Vagina (tissue), 2 donors: ENCODE measurements around the gene BPIFB1. TPM values are rescaled to one million over a fixed set of nuclear protein-coding genes. Genes with fewer than 3 reads are reported as not detected.

Source experiments
- DNase-seq, 2 donors: peaks; one replicate each; pipeline ENCODE4 v3.0.0-alpha.2; 2017; ENCODE audit errors: extremely low spot score in 2 of 2
- H3K27ac ChIP-seq: fragments of 200-600 bp; sonication (generic); one replicate; pipeline ENCODE4 v1.5.1; 2019
- H3K27me3 ChIP-seq: fragments of 200-600 bp; sonication (generic); one replicate; pipeline ENCODE4 v1.5.1; 2019
- H3K36me3 ChIP-seq, 2 donors: fragments of 200-600 bp; sonication (generic); one replicate each; pipeline ENCODE4 v1.5.1; 2017 to 2019
- H3K4me1 ChIP-seq: fragments of 200-600 bp; sonication (generic); one replicate; pipeline ENCODE4 v1.5.1; 2019
- H3K4me3 ChIP-seq, 2 donors: fragments of 200-600 bp; sonication (generic); 1 replicate in 1 of 2; 2 replicates in 1 of 2; pipeline ENCODE4 v1.5.1; 2016 to 2019
- H3K9me3 ChIP-seq: fragments of 200-600 bp; sonication (generic); one replicate; pipeline ENCODE4 v1.5.1; 2019
- POLR2A ChIP-seq, 2 donors: fragments of 450-650 bp; IDR thresholded peaks; one replicate each; pipeline ENCODE4 v1.6.1; 2017; ENCODE audit warnings: antibody characterized with exemption in 2 of 2, mild to moderate bottlenecking in 2 of 2, moderate library complexity in 2 of 2
- POLR2AphosphoS5 ChIP-seq, 2 donors: sonication (generic); formaldehyde crosslinking; IDR thresholded peaks; one replicate each; pipeline ENCODE4 v1.9.0; 2017; ENCODE audit warnings: antibody characterized with exemption in 2 of 2, mild to moderate bottlenecking in 2 of 2, low read depth in 1 of 2; ENCODE audit not compliant: insufficient read depth in 1 of 2
- intact Hi-C: fragments of 100-400 bp; cut with DNase I; formaldehyde crosslinking; loops from one replicate; pipeline ENCODE4 v1.15.1; 2023
- total RNA-seq: library from RNA; depleted of rRNA; stranded (reverse); fragments of >200 nt; gene quantifications from one replicate; pipeline ENCODE4 v1.2.3, GENCODE V29; 2016
- TF ChIP-seq, protein P1 (sequence below), 3 experiments: fragments of 450-650 bp in 2 of 3; fragments of 200-600 bp in 1 of 3; sonication (generic) in 1 of 3; IDR thresholded peaks; one replicate each; pipeline ENCODE4 v1.5.1; 2017 to 2019; ENCODE audit warnings: antibody characterized with exemption in 3 of 3, mild to moderate bottlenecking in 2 of 3, moderate library complexity in 2 of 3

The BPIFB1 gene
- total RNA-seq, 1 donor from 2014 or later: not detected

DNA sequence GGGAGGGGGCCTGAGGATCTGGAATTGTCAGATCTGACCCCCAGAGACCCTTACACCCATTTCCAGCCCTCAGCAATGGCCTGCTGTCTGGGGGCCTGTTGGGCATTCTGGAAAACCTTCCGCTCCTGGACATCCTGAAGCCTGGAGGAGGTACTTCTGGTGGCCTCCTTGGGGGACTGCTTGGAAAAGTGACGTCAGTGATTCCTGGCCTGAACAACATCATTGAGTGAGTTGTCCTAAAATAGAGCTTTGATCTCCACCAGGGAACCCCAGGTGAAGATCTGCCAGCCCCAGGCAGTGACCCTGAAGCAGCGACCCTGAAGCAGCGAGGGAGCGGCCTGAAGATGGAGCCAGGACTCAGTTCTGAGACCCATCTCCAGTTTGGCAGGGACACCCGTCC lies 45.0 kb upstream of the BPIFB1 start:
- H3K4me1 ChIP-seq: no peaks in the 10 kb centered on the region
- DNase-seq: no peak
- H3K4me3 ChIP-seq: no peak overlapping the region
- H3K27ac ChIP-seq: no peak overlapping the region
- intact Hi-C loops: no loop called here
- H3K27me3 ChIP-seq: no peaks in the 10 kb centered on the region
- H3K9me3 ChIP-seq: no peaks in the 10 kb centered on the region
- H3K36me3 ChIP-seq: no peaks in the 10 kb centered on the region
- TF ChIP-seq POLR2A (IDR thresholded peaks at IDR 0.05) (no peak), POLR2AphosphoS5 (IDR thresholded peaks at IDR 0.05; ENCODE audit: insufficient read depth in 1 of 2, low read depth in 1 of 2) (no peak)
- TF ChIP-seq, protein P1, sequence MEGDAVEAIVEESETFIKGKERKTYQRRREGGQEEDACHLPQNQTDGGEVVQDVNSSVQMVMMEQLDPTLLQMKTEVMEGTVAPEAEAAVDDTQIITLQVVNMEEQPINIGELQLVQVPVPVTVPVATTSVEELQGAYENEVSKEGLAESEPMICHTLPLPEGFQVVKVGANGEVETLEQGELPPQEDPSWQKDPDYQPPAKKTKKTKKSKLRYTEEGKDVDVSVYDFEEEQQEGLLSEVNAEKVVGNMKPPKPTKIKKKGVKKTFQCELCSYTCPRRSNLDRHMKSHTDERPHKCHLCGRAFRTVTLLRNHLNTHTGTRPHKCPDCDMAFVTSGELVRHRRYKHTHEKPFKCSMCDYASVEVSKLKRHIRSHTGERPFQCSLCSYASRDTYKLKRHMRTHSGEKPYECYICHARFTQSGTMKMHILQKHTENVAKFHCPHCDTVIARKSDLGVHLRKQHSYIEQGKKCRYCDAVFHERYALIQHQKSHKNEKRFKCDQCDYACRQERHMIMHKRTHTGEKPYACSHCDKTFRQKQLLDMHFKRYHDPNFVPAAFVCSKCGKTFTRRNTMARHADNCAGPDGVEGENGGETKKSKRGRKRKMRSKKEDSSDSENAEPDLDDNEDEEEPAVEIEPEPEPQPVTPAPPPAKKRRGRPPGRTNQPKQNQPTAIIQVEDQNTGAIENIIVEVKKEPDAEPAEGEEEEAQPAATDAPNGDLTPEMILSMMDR (IDR thresholded peaks at IDR 0.05): no peak

DNA sequence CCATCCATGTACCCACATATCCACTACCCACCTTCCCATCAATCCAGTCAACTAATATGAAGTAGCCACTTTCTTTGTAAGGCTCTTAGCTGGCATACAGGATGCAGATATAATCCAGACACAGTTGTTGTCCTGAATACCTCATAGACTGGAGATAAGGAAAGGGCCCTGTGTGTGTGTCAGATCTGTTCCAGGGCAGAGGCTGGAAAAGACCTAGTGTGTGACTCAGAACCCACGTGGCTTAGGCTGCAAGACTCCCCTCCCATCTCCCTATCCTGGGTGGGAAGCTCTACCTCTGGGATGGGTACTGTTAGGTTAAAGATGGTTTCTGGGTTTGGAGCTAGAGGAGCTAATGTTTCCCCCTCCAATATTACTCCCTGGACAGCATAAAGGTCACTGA lies 43.6 kb upstream of the BPIFB1 start:
- no peak for DNase-seq
- Histone ChIP-seq H3K9me3 (no peaks in the 10 kb centered on the region), H3K27me3 (no peaks in the 10 kb centered on the region), H3K36me3 (no peaks in the 10 kb centered on the region), H3K27ac (no peak overlapping the region), H3K4me1 (no peaks in the 10 kb centered on the region), H3K4me3 (no peak overlapping the region)
- intact Hi-C loops: no loop called here
- TF ChIP-seq POLR2A (IDR thresholded peaks at IDR 0.05): no peak
- no peak for TF ChIP-seq POLR2AphosphoS5 (IDR thresholded peaks at IDR 0.05; ENCODE audit: insufficient read depth in 1 of 2, low read depth in 1 of 2)
- TF ChIP-seq, protein P1 (IDR thresholded peaks at IDR 0.05): no peak

DNA sequence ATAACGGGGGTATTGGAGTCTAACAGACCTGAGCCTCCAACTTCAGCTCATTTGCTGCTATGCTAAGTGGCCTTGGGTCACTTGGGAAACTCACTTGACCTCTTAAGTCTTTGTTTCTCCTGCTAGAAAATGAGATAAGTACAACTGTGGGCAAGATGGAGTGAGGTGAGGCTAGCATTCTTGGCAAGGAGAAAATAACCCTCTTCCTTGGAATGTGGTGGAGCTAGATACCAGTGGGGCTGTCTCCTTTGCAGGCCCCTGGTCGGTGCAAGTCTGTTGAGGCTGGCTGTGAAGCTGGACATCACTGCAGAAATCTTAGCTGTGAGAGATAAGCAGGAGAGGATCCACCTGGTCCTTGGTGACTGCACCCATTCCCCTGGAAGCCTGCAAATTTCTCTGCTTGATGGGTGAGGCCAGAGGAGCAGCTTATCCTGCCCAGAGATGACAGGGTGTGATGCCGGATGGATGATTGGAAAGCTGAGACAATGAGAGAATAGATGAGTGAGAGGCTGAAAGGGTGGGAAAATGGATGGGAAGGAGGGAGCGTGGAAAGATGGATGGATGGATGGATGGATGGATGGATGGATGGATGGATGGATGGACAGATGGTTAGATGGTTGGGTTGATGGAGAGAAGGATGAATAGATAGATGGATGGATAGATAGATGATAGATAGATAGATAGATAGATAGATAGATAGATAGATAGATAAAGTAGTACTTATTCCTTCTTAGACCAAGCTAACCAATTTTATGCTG lies 42.9 kb upstream of the BPIFB1 start:
- H3K36me3 ChIP-seq: no peaks in the 10 kb centered on the region
- H3K9me3 ChIP-seq: no peaks in the 10 kb centered on the region
- no peak for DNase-seq
- no peak for TF ChIP-seq POLR2AphosphoS5 (IDR thresholded peaks at IDR 0.05; ENCODE audit: insufficient read depth in 1 of 2, low read depth in 1 of 2)
- TF ChIP-seq, protein P1 (IDR thresholded peaks at IDR 0.05): no peak
- no peak for TF ChIP-seq POLR2A (IDR thresholded peaks at IDR 0.05)
- intact Hi-C loops: no loop called here
- H3K4me1 ChIP-seq: no peaks in the 10 kb centered on the region
- H3K27ac ChIP-seq: no peak overlapping the region
- no peak overlapping the region for H3K4me3 ChIP-seq
- no peaks in the 10 kb centered on the region for H3K27me3 ChIP-seq

DNA sequence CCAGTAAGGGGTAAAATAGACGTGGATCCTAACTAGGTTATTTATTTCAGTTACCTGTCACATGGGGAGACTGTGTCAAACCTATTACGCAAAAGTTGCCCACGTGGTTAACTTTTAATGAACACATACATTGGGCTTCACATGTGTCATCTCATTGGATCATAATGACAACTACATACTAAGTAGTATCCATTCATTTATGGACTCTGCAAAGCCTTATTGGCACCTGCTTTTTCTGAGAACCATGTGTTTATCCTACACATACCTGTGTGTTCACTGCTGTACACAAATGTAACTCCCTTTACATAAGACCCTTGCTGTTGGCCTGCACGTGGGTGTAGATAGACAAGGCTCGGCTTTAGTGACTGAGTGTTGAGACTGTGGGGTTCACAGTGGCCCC lies 42.1 kb upstream of the BPIFB1 start:
- H3K4me3 ChIP-seq: no peak overlapping the region
- intact Hi-C loops: no loop called here
- no peak overlapping the region for H3K27ac ChIP-seq
- no peaks in the 10 kb centered on the region for H3K27me3 ChIP-seq
- H3K4me1 ChIP-seq: no peaks in the 10 kb centered on the region
- TF ChIP-seq, protein P1 (IDR thresholded peaks at IDR 0.05): no peak
- no peak for TF ChIP-seq POLR2AphosphoS5 (IDR thresholded peaks at IDR 0.05; ENCODE audit: insufficient read depth in 1 of 2, low read depth in 1 of 2)
- TF ChIP-seq POLR2A (IDR thresholded peaks at IDR 0.05): no peak
- no peaks in the 10 kb centered on the region for H3K36me3 ChIP-seq
- no peaks in the 10 kb centered on the region for H3K9me3 ChIP-seq
- DNase-seq: no peak

DNA sequence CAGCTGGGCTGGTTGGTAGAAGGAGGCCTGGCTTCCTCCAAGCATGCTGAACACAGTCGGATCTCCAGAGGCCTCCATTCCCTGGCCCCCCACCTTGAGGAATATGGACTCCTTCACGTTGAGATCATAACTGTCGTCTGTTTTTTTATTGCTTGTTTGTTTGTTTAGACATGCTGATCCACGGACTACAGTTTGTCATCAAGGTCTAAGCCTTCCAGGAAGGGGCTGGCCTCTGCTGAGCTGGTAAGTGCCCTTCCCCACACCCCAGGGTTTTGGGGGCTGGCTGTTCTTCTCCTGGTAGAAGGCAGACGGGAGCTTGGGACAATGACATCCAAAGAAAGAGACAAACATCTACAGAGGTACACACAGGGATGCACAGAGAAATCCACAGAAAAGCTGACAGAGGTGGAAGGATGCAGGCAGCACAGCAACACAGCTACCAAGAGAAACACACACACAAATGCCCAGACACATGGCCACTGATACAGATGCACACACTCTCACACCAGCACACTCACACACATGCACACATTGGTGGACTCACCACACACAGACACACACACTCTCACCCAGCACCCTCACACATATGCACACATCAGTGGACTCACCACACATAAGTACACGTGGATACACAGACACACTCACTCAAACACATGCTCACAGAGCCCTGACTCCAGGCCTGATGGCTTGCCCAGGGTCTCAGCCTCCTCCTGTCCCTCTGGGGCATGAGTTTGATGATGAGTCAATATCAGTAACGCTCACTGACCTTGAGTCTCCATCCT lies 40.5 kb upstream of the BPIFB1 start:
- Histone ChIP-seq H3K27me3 (no peaks in the 10 kb centered on the region), H3K4me3 (no peak overlapping the region), H3K9me3 (no peaks in the 10 kb centered on the region), H3K27ac (no peak overlapping the region), H3K4me1 (no peaks in the 10 kb centered on the region), H3K36me3 (no peaks in the 10 kb centered on the region)
- TF ChIP-seq POLR2AphosphoS5 (IDR thresholded peaks at IDR 0.05; ENCODE audit: insufficient read depth in 1 of 2, low read depth in 1 of 2) (no peak), POLR2A (IDR thresholded peaks at IDR 0.05) (no peak)
- TF ChIP-seq, protein P1 (IDR thresholded peaks at IDR 0.05): no peak
- intact Hi-C loops: no loop called here
- no peak for DNase-seq
